Endothelial cell of umbilical vein (primary cell): ENCODE results near the gene CELF1.
A peak's percentile ranks its signal among the peaks of the same experiment; 100 is the strongest.

ENCODE experiments used
- EZH2 ChIP-seq: IDR thresholded peaks from 2 replicates; pipeline ENCODE4 v1.6.1; 2012; ENCODE audit warnings: borderline replicate concordance, low read depth, mild to moderate bottlenecking, moderate library complexity, low read length, inconsistent platforms; ENCODE audit not compliant: severe bottlenecking
- FOS ChIP-seq: IDR thresholded peaks from 2 replicates; pipeline ENCODE4 v1.6.1; 2011; ENCODE audit warnings: mild to moderate bottlenecking, low read length, moderate library complexity, borderline replicate concordance; ENCODE audit not compliant: insufficient read depth
- GATA2 ChIP-seq: IDR thresholded peaks from 2 replicates; pipeline ENCODE4 v1.7.0; 2011; ENCODE audit warnings: low read depth, mild to moderate bottlenecking, moderate library complexity, mixed read lengths, low read length; ENCODE audit not compliant: insufficient read length, insufficient read depth
- MYC ChIP-seq: IDR thresholded peaks from one replicate; pipeline ENCODE4 v1.6.1; 2011; ENCODE audit warnings: mild to moderate bottlenecking, low read depth, low read length
- POLR2A ChIP-seq: IDR thresholded peaks from 2 replicates; pipeline ENCODE4 v1.6.1; 2012; ENCODE audit warnings: low read depth, mild to moderate bottlenecking, control low read depth, low read length
- POLR2AphosphoS5 ChIP-seq: IDR thresholded peaks from 2 replicates; pipeline ENCODE4 v1.6.1; 2012; ENCODE audit warnings: low read depth, mild to moderate bottlenecking, control low read depth, low read length, moderate library complexity; ENCODE audit not compliant: insufficient read depth
- TF ChIP-seq, protein P1 (sequence below), 2 donors: IDR thresholded peaks; 1 replicate in 1 of 2; 2 replicates in 1 of 2; pipeline ENCODE4 v1.5.1; 2011; ENCODE audit warnings: low read length in 2 of 2, mild to moderate bottlenecking in 2 of 2, moderate library complexity in 2 of 2, control low read depth in 1 of 2, inconsistent platforms in 1 of 2, low read depth in 1 of 2; ENCODE audit not compliant: insufficient read depth in 1 of 2; ENCODE audit errors: extremely low read depth in 1 of 2
- TF ChIP-seq, protein P2 (sequence below): IDR thresholded peaks from 2 replicates; pipeline ENCODE4 v1.6.1; 2011; ENCODE audit not compliant: insufficient read depth, insufficient read length

DNA sequence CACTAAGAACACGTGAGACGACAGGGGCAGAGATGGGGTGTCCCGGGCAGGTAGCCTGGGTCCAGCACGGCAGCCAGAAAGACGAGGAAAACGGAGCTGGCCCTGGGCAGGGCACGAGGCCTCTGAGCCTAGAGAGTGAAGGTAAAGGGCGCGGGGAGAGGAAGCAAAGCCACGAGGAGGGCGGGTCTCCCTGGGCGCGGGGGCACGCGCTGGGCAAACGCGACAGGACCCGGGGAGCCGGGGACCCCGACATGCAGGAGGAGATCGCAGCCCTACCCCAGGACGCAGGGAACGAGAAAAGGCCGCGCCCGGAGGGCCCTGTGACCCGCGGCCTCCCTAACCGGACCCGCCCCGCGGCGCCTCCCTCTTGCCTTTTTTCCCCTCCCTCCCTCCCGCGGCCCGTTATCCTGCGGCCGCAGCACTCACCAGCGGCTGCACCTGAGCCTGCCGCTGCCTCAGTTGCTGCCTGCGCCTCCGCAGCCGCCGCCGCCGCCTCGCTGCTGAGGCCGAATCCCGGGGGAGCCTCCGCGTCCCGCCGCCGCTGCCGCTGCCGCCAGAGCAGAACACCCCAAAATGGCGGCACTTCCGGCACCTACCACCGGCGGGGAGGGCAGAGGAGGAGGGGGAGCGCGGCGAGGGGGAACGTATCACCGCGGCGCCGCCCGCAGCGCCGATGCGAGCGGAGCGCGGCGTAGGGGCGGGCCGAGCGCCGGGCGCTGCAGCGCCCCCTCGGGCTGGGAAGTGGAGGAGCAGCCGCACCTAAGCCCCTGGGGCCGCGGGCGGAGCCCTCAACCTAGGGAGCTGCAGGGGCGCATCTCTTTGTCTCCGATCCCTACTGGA is at the start of gene CELF1:
- TF ChIP-seq, protein P1, sequence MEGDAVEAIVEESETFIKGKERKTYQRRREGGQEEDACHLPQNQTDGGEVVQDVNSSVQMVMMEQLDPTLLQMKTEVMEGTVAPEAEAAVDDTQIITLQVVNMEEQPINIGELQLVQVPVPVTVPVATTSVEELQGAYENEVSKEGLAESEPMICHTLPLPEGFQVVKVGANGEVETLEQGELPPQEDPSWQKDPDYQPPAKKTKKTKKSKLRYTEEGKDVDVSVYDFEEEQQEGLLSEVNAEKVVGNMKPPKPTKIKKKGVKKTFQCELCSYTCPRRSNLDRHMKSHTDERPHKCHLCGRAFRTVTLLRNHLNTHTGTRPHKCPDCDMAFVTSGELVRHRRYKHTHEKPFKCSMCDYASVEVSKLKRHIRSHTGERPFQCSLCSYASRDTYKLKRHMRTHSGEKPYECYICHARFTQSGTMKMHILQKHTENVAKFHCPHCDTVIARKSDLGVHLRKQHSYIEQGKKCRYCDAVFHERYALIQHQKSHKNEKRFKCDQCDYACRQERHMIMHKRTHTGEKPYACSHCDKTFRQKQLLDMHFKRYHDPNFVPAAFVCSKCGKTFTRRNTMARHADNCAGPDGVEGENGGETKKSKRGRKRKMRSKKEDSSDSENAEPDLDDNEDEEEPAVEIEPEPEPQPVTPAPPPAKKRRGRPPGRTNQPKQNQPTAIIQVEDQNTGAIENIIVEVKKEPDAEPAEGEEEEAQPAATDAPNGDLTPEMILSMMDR (IDR thresholded peaks at IDR 0.05; ENCODE audit: extremely low read depth in 1 of 2, insufficient read depth in 1 of 2, low read depth in 1 of 2, low read length in 2 of 2), result peak; percentile 84 to 95
- TF ChIP-seq MYC (no peak), POLR2AphosphoS5 (peak; percentile 91), POLR2A (peak; percentile 87), EZH2 (no peak), GATA2 (no peak), FOS (peak; percentile 22)
- TF ChIP-seq, protein P2, sequence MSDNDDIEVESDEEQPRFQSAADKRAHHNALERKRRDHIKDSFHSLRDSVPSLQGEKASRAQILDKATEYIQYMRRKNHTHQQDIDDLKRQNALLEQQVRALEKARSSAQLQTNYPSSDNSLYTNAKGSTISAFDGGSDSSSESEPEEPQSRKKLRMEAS, result no peak
